Thymus (tissue), 11 donors: ENCODE measurements around the gene KRTAP5-1. TPM values are rescaled to one million over a fixed set of nuclear protein-coding genes. Genes with fewer than 3 reads are reported as not detected.
"Not testable (repeated sequence)": the region's sequence is repeated elsewhere in the genome, so short reads cannot be mapped to it uniquely, and the experiment has no call there.

Experiments
- DNase-seq, 9 donors: peaks; one replicate each; pipeline ENCODE4 v3.0.0-alpha.2; 2013; ENCODE audit warnings: low spot score in 9 of 9, low read depth in 6 of 9, missing footprints in 1 of 9
- H3K27ac ChIP-seq, 2 donors: one replicate each; pipeline ENCODE4 v1.5.1; 2013; ENCODE audit warnings: control low read depth in 1 of 2, low read depth in 1 of 2, low read length in 1 of 2, mild to moderate bottlenecking in 1 of 2, moderate library complexity in 1 of 2
- H3K27me3 ChIP-seq, 2 donors: one replicate each; pipeline ENCODE4 v1.5.1; 2013; ENCODE audit warnings: low read length in 1 of 2; ENCODE audit not compliant: control insufficient read depth in 2 of 2, insufficient read depth in 1 of 2
- H3K36me3 ChIP-seq, 2 donors: one replicate each; pipeline ENCODE4 v1.5.1; 2013; ENCODE audit warnings: low read length in 1 of 2, mild to moderate bottlenecking in 1 of 2, moderate library complexity in 1 of 2; ENCODE audit not compliant: control insufficient read depth in 2 of 2, insufficient read depth in 2 of 2
- H3K4me1 ChIP-seq, 2 donors: one replicate each; pipeline ENCODE4 v1.5.1; 2013; ENCODE audit warnings: low read length in 2 of 2; ENCODE audit not compliant: control insufficient read depth in 2 of 2, insufficient read depth in 2 of 2
- H3K4me3 ChIP-seq, 2 donors: one replicate each; pipeline ENCODE4 v1.5.1; 2013; ENCODE audit warnings: low read length in 2 of 2, control low read depth in 1 of 2, mild to moderate bottlenecking in 1 of 2
- H3K9me3 ChIP-seq, 2 donors: one replicate each; pipeline ENCODE4 v1.5.1; 2013; ENCODE audit warnings: low read length in 1 of 2, mild to moderate bottlenecking in 1 of 2; ENCODE audit not compliant: control insufficient read depth in 2 of 2, insufficient read depth in 1 of 2
- WGBS: extraction: QIAGEN DNeasy Blood & Tissue Kit; methylation state at CpG from one replicate; pipeline ENCODE4 v1.1.7; 2013; 5-methylcytosine and 5-hydroxymethylcytosine counted together
- polyA plus RNA-seq: library from polyadenylated mRNA; stranded (reverse); fragments of 200-250 nt; gene quantifications from one replicate; pipeline ENCODE4 v1.2.3, GENCODE V29; 2013
- total RNA-seq: library from RNA; stranded (reverse); fragments of 120-200 nt; gene quantifications from one replicate; pipeline ENCODE4 v1.2.4, GENCODE V29; 2013
- donor health status: healthy.

Gene KRTAP5-1
- total and polyA plus RNA-seq, 2 donors: not detected

DNA sequence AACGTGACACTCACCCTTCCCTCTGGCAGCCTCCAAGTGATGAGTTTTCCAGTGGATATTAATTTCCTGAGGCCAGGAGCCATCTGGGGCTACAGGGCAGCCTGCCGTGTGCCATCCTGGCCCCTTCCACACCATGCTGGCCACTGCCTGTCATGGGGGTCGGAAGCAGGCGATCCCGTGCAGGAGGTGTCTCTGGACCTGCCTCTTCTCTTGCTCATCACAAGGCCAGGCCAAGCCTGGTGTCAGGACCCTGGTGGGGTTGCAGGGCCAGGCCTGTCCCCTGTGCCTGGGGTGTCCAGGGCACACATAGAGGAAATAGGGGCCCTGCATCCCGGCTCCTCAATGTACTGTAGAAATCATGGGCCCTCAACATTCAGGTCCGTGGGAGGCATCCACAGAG, 19.6 kb upstream of the KRTAP5-1 start:
- WGBS: 94% methylated on average over 7 of the region's 7 CpGs
- H3K27ac ChIP-seq: no peak overlapping the region
- H3K4me3 ChIP-seq: no peak overlapping the region
- H3K4me1 ChIP-seq: no peaks in the 10 kb centered on the region
- peaks cover 0 to 25% of the 10 kb centered on the region in 2 donors for H3K27me3 ChIP-seq
- no peaks in the 10 kb centered on the region for H3K36me3 ChIP-seq
- H3K9me3 ChIP-seq: no peaks in the 10 kb centered on the region
- no peak for DNase-seq

DNA sequence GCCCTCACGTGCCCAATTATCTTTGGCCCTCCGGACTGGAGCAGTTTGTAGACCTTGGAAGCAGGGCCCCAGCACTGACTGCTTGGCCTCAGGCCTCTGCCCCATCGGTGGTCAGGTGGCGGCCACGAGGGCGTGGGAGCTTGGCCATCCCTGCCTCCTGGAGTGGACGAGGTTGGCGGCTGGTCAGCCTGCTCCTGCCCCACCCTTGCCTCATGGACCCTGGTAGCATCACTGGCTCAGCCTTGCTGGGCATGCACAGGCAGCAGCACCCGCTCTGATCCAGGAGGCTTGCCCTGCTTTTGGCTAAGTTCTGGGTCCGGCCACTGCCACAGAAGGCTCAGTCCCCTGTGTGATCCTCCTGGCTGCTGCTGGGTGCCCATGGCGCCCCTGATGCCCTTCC, 19.1 kb upstream of the KRTAP5-1 start:
- Histone ChIP-seq H3K9me3 (no peaks in the 10 kb centered on the region), H3K27ac (no peak overlapping the region), H3K4me1 (no peaks in the 10 kb centered on the region), H3K27me3 (peaks cover 0 to 25% of the 10 kb centered on the region in 2 donors), H3K36me3 (no peaks in the 10 kb centered on the region), H3K4me3 (no peak overlapping the region)
- no peak for DNase-seq
- WGBS: 96% methylated on average over 11 of the region's 11 CpGs

DNA sequence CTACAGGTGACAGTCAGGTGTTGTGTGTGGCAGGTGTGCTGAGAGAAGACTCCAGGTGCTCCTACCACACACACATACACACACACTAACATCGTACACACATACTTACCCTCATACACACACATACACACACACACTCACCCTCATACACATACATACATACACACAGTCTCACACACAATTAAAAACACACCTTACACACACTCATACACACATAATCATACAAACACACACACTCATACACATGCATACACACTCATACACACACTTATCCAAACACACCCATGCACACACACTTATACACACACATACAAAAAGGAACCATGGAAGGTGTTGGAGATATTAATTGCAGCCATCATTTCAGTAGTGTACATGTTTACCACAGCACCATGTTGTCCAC, 18.5 kb upstream of the KRTAP5-1 start:
- no peaks in the 10 kb centered on the region for H3K36me3 ChIP-seq
- no peak for DNase-seq
- H3K27me3 ChIP-seq: peaks cover 0 to 25% of the 10 kb centered on the region in 2 donors

DNA sequence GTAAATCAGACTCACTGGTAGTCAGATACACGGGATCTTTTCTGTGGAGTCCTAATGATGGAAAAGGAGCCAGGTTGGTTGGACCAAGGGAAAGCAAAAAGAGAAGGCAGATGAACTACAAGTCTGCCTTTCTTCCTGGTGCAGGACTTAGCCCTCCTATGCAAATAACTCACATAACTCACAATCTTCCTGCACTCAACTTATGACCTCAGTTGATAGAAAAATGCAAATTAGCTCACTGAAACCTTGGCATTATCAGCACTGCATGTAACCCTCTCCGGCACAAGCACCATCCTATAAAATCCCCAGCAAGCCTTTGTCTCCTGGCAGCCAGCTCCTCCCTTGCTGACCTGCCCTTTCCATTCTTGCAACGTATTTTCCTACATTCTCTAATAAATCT, 16.6 kb upstream of the KRTAP5-1 start:
- H3K4me1 ChIP-seq, H3K4me3 ChIP-seq, H3K36me3 ChIP-seq, DNase-seq, H3K9me3 ChIP-seq, H3K27ac ChIP-seq: not testable (repeated sequence)
- WGBS: 84% methylated on average over 3 of the region's 3 CpGs
- H3K27me3 ChIP-seq: peaks cover 0 to 23% of the 10 kb centered on the region in 2 donors

More for the DNA sequence above, 18.5 kb upstream of the KRTAP5-1 start:
- Histone ChIP-seq H3K27ac (no peak overlapping the region), H3K9me3 (no peaks in the 10 kb centered on the region), H3K4me3 (no peak overlapping the region), H3K4me1 (no peaks in the 10 kb centered on the region)
- 94% methylated on average over 1 of the region's 1 CpG for WGBS

DNA sequence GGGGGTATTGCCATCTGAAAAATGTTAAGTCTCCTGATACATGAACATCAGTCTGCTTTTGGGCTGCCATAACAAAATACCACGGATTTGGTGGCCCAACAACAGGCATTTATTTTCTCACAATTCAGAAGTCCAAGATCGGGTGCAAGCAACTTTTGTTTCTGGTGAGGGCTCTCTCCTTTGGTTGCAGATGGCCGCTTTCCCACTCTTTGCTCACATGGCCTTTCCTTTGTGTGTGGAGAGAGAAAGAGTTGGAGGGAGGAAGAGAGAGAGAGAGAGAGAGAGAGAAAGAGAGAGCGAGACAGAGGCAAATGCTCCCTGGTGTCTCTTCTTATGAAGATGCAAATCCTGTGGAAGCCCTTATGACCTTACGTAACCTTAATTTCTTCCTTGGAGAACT, 15.5 kb upstream of the KRTAP5-1 start:
- H3K36me3 ChIP-seq: no peaks in the 10 kb centered on the region

DNA sequence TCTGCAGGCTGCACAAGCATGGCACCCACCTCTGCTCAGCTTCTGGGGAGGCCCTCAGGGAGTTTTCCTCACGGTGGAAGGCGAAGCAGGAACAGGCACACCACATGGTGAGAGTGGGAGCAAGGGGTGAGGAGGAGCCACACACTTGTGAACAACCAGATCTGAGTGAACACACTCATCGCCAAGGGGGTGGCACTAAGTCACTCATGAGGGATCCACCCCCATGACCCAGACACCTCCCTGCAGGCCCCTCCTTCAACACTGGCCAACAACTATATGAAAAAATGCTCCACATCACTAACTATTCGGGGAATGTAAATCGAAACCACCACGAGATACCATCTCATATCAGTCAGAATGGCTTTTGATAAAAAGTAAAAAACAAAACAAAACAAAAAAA, 13.7 kb upstream of the KRTAP5-1 start:
- no peaks in the 10 kb centered on the region for H3K9me3 ChIP-seq
- no peaks in the 10 kb centered on the region for H3K4me1 ChIP-seq
- no peak overlapping the region for H3K27ac ChIP-seq
- DNase-seq: no peak
- H3K36me3 ChIP-seq: no peaks in the 10 kb centered on the region
- peaks cover 2 to 24% of the 10 kb centered on the region in 2 donors for H3K27me3 ChIP-seq
- no peak overlapping the region for H3K4me3 ChIP-seq
- WGBS: 71% methylated on average over 6 of the region's 6 CpGs

More for the DNA sequence above, 15.5 kb upstream of the KRTAP5-1 start:
- Histone ChIP-seq H3K27me3 (peaks cover 0 to 25% of the 10 kb centered on the region in 2 donors), H3K4me1 (no peaks in the 10 kb centered on the region), H3K27ac (no peak overlapping the region), H3K9me3 (no peaks in the 10 kb centered on the region), H3K4me3 (no peak overlapping the region)
- WGBS: 79% methylated on average over 5 of the region's 5 CpGs
- no peak for DNase-seq

DNA sequence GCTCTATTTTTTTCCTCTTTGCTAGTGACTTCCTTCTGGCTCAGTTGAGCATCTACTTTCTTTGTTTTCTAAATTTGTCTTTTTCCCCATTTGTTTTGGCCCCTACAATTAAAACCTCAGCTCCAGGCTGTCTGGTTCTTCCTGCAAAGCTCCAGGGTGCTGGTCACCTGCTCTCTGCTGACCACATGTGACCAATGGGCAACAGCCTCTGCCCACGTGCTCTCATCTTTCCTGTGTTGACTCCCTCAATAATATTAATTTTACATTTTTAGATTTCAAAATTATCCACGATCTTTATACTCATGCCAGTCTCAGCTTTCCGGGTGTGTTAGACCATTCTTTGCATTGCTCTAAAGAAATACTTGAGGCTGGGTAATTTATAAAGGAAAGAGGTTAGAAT, 13.3 kb upstream of the KRTAP5-1 start:
- not testable (repeated sequence) for H3K36me3 ChIP-seq, H3K9me3 ChIP-seq, H3K27ac ChIP-seq, DNase-seq, H3K4me3 ChIP-seq, H3K4me1 ChIP-seq
- 87% methylated on average over 3 of the region's 3 CpGs for WGBS
- H3K27me3 ChIP-seq: peaks cover 2 to 24% of the 10 kb centered on the region in 2 donors

DNA sequence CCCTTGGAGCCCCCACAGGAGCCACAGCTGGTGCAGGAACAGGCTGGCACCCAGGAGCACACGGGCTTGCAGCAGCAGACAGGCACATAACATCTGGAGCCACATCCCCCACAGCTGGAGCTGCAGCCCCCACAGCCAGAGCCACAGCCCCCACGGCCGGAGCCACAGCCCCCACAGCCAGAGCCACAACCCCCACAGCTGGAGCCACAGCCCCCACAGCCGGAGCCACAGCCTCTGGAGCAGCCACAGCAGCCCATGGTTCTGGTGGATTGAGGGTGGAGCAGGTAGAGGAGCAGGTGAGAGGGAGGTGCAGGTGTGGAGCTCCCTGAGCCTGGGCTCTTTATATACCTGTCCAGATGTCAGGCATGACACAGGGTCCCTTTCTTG, 12.9 kb upstream of the KRTAP5-1 start, which contains the start of gene KRTAP5-2:
TSS of gene KRTAP5-2 (minus strand) at position 301 of the 387 bp plus-strand sequence. CDS start at position 257, 44 bp downstream.
- Histone ChIP-seq H3K27me3 (peaks cover 2 to 24% of the 10 kb centered on the region in 2 donors), H3K4me3 (no peak within 1 kb of the TSS), H3K36me3 (no peaks in the 10 kb centered on the region), H3K9me3 (no peaks in the 10 kb centered on the region), H3K27ac (no peak within 1 kb of the TSS), H3K4me1 (no peaks in the 10 kb centered on the region)
- WGBS: 46% methylated on average over 4 of the region's 4 CpGs
- no peak for DNase-seq

DNA sequence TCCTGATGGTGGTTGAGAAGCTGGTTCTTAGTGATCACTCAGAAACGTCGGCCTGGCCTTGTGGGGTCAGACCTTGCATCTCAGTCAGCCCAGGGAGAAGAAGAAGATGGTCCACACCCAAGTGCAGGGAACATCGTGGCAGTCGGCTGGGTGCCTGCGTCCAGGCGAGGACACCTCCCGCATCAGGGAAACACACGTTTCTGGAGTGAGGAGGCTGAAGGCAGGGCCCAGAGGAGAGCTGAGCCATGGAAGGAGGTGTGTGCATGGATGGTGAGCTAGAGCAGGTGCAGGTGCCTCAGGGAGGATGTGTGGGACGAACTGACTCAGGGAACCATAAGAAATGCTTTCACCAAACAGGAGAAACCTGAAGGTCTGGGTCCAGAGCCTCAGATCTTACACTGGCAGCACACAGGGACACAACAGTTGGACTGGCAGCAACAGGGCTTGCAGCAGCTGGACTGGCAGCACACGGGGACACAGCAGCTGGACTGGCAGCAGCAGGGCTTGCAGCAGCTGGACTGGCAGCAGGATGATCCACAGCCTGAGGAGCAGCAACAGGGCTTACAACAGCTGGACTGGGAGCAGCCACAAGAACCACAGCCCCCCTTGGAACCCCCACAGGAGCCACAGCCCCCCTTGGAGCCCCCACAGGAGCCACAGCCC, 12.4 kb upstream of the KRTAP5-1 start:
- WGBS: 91% methylated on average over 10 of the region's 10 CpGs

More for the DNA sequence above, 12.4 kb upstream of the KRTAP5-1 start:
- DNase-seq: no peak
- H3K27me3 ChIP-seq: peaks cover 2 to 24% of the 10 kb centered on the region in 2 donors
- no peaks in the 10 kb centered on the region for H3K36me3 ChIP-seq
- no peaks in the 10 kb centered on the region for H3K4me1 ChIP-seq
- H3K9me3 ChIP-seq: no peaks in the 10 kb centered on the region
- H3K27ac ChIP-seq: no peak overlapping the region
- no peak overlapping the region for H3K4me3 ChIP-seq
